Esophagus (tissue), 2 donors: Measurements from ENCODE around the gene GZMM. TPM values are rescaled to one million over a fixed set of nuclear protein-coding genes. Genes with fewer than 3 reads are reported as not detected.

Source experiments
- H3K27ac ChIP-seq, 2 donors: one replicate each; pipeline ENCODE4 v1.5.1; 2013; ENCODE audit warnings: low read depth in 2 of 2, mild to moderate bottlenecking in 2 of 2, inconsistent platforms in 1 of 2, low read length in 1 of 2, moderate library complexity in 1 of 2
- H3K27me3 ChIP-seq, 2 donors: one replicate each; pipeline ENCODE4 v1.6.1; 2013; ENCODE audit warnings: low read length in 2 of 2, control low read depth in 1 of 2, mild to moderate bottlenecking in 1 of 2; ENCODE audit not compliant: insufficient read depth in 2 of 2, control insufficient read depth in 1 of 2
- H3K36me3 ChIP-seq, 2 donors: one replicate each; pipeline ENCODE4 v1.6.1; 2013; ENCODE audit warnings: low read length in 1 of 2; ENCODE audit not compliant: control insufficient read depth in 2 of 2, insufficient read depth in 2 of 2
- H3K4me1 ChIP-seq, 2 donors: one replicate each; pipeline ENCODE4 v1.6.1; 2013; ENCODE audit warnings: low read length in 1 of 2; ENCODE audit not compliant: control insufficient read depth in 2 of 2, insufficient read depth in 2 of 2
- H3K4me3 ChIP-seq, 2 donors: one replicate each; pipeline ENCODE4 v1.5.1; 2013; ENCODE audit warnings: low read length in 2 of 2, mild to moderate bottlenecking in 2 of 2, low read depth in 1 of 2, moderate library complexity in 1 of 2
- H3K9me3 ChIP-seq, 2 donors: one replicate each; pipeline ENCODE4 v1.6.1; 2013; ENCODE audit warnings: mild to moderate bottlenecking in 2 of 2, low read depth in 1 of 2, low read length in 1 of 2, moderate library complexity in 1 of 2; ENCODE audit not compliant: control insufficient read depth in 2 of 2, insufficient read depth in 1 of 2
- WGBS, 2 donors: extraction: QIAGEN DNeasy Blood & Tissue Kit; methylation state at CpG; one replicate each; pipeline ENCODE4 v1.1.7; 2013; 5-methylcytosine and 5-hydroxymethylcytosine counted together
- polyA plus RNA-seq, 2 donors: library from polyadenylated mRNA; stranded (reverse); fragments of 200-250 nt; gene quantifications; one replicate each; pipeline ENCODE4 v1.2.3, GENCODE V29; 2013
- donor health status: healthy with polysubstance abuse.
- donor health status: Bipolar disorder and iron deficiency.

Gene GZMM
- polyA plus RNA-seq: 1 to 10 TPM in 1 of 2 donors, under 1 TPM in 1; 0.86 to 1.1 TPM

DNA sequence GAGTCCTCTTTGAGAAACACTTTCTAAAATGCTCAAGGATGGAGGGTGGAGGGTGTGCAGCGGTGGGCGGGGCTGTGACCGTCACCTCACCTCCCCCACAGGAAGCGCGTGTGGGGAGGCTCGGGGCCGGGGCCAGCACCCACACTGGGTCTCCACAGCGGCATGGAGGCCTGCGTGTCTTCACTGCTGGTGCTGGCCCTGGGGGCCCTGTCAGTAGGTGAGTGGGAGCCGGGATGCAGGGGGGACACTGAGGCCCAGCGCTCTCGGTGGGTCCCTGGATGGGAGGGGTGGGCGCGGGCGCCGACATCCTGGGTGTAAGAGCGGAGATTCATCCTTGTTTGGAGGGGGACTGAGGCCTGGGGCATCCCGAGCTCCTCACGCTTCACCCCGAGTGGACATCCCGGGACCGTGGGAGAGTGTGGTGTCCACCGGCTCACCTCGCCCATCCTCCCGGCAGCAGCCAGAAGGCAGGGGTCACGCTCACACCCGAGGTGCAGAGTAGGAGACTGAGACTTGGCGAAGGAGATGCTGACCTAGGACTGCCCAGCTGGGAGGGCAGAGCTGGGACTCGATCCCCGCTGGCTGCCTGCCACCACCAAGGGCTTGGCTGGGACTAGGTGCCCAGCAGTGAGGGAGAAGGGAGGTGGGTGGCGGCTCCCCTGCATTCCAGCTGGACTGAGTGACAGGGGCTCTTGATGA lies at the start of gene GZMM:
Gene GZMM, plus strand, starts transcription at position 144 of the 699 bp plus-strand sequence. Its CDS starts 19 bp downstream, at position 163.
- no peaks in the 10 kb centered on the region for H3K27me3 ChIP-seq
- H3K4me1 ChIP-seq: no peaks in the 10 kb centered on the region
- 55 to 56% methylated on average over 31 of the region's 31 CpGs for WGBS, 2 donors
- peak within 1 kb of the TSS in 1 of 2 donors; percentile 18 for H3K27ac ChIP-seq
- H3K36me3 ChIP-seq: peaks cover 0 to 24% of the 10 kb centered on the region in 2 donors
- peaks cover 0 to 3% of the 10 kb centered on the region in 2 donors for H3K9me3 ChIP-seq
- peak within 1 kb of the TSS in 1 of 2 donors; percentile 33 for H3K4me3 ChIP-seq

DNA sequence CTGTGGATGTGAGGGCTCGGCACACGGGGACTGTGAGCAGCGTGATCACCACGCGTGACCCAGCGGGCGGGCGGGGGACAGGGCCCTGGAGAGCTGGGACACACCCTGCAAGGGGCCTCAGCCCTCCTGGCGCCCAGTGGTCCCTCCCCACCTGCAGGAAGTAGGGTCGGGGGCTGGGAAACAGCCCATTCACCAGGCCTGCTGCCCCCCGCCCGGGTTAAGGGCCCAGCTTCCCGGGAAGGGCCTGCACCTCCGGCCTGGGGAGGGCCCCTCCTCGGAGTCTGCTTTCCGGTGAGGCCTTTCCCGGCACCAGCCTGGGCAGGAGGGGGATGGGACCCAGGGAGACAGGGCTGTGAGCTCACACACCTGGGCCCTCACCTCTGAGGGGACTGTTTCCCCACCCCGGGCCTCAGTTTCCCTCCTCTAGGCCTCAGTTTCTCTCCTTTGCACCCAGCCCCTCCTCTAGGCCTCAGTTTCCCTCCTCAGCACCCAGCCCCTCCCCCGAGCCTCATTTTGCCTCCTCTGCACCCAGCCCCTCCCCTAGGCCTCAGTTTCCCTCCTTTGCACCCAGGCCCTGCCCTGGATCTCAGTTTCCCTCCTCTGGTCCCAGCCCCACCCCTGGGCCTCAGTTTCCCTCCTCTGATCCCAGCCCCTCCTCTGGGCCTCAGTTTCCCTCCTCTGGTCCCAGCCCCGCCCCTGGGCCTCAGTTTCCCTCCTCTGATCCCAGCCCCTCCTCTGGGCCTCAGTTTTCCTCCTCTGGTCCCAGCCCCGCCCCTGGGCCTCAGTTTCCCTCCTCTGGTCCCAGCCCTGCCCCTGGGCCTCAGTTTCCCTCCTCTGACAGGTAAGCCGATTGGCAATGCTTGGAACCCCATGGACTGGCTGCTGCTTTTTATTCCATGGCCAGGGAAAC lies 49.4 kb upstream of the GZMM start:
- WGBS, 2 donors: 41 to 43% methylated on average over 22 of the region's 22 CpGs
- peaks cover 0 to 11% of the 10 kb centered on the region in 2 donors for H3K27me3 ChIP-seq
- H3K36me3 ChIP-seq: no peaks in the 10 kb centered on the region
- no peaks in the 10 kb centered on the region for H3K9me3 ChIP-seq
- H3K27ac ChIP-seq: no peak overlapping the region
- no peak overlapping the region for H3K4me3 ChIP-seq
- H3K4me1 ChIP-seq: peaks cover 0 to 10% of the 10 kb centered on the region in 2 donors

DNA sequence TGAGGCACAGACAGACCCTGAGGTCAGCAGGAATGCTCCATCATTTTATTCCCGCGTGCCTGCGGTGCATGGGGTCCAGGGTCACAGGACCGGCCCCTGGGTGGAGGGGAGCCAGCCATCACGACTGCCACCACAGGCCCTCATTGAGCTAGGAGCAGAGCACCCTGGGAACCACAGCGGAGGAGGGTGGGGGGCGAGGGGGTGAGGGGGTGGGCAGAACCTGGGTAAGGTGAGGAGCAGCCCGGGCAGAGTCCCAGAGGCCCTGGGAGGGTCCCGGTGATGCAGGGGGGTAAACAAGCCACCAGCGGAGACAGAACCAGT lies 48.8 kb upstream of the GZMM start:
- no peak overlapping the region for H3K4me3 ChIP-seq
- H3K27ac ChIP-seq: no peak overlapping the region
- 46 to 47% methylated on average over 10 of the region's 10 CpGs for WGBS, 2 donors
- H3K27me3 ChIP-seq: peaks cover 0 to 11% of the 10 kb centered on the region in 2 donors
- no peaks in the 10 kb centered on the region for H3K9me3 ChIP-seq
- peaks cover 0 to 7% of the 10 kb centered on the region in 2 donors for H3K4me1 ChIP-seq
- H3K36me3 ChIP-seq: no peaks in the 10 kb centered on the region

DNA sequence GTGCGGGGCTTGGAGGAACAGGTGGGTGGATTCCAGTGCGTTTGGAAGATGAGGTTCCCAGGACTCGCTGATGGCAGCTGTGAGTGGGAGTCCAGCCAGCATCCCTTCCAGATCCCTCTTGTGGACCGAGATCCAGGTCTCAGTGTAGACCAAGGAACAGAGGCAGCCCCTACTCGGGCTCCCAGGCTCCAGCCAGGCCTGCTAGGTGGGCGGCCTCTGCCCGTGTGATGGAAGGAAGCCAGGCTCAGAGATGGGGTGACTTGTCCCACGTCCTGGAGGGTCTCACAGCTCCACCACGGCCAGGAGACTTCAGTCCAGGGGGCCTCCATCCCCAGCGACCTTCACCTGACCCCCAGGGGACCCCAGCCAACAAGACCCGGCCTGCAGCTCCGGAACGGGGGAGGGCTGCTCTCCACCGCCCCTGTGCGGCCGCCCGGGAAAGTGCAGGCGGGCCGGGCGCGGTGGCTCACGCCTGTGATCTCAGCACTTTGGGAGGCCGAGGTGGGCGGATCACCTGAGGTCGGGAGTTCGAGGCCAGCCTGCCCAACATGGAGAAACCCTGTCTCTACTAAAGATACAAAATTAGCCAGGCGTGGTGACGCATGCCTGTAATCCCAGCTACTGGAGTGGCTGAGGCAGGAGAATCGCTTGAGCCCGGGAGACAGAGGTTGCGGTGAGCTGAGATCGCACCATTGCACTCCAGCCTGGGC lies 48.3 kb upstream of the GZMM start:
- H3K4me1 ChIP-seq: peaks cover 0 to 7% of the 10 kb centered on the region in 2 donors
- WGBS, 2 donors: 16 to 21% methylated on average over 32 of the region's 32 CpGs
- no peaks in the 10 kb centered on the region for H3K9me3 ChIP-seq
- H3K36me3 ChIP-seq: no peaks in the 10 kb centered on the region
- peak overlapping the region in 1 of 2 donors; percentile 7 for H3K27ac ChIP-seq
- H3K27me3 ChIP-seq: peaks cover 0 to 11% of the 10 kb centered on the region in 2 donors
- no peak overlapping the region for H3K4me3 ChIP-seq

DNA sequence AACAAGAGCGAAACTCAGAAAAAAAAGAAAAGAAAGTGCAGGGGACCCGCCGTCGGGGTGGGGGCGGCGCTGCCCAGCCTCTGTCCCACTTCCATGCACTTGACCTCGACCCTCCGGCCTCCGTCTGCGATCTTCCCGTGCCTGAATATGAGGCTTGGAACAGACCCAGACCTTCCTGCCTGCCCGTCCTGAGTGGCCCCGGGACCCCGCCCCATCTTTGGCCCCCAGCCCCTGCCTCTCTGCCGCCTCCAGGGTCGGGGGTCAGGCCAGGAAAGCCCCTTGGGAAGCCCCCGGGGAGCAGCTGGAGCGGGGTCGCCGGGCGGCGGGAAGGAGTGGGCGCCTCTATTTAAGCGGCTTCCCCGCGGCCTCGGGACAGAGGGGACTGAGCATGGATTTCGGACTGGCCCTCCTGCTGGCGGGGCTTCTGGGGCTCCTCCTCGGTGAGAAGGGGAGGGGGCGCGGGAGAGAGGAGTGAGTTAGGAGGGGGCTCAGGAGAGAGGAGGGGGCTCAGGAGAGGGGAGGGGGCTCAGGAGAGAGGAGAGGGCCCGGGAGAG lies 47.7 kb upstream of the GZMM start, which contains the start of gene MADCAM1:
Gene MADCAM1, plus strand, starts transcription at position 375 of the 554 bp plus-strand sequence. Its CDS starts 14 bp downstream, at position 389.
- peaks cover 0 to 7% of the 10 kb centered on the region in 2 donors for H3K4me1 ChIP-seq
- WGBS, 2 donors: 10 to 12% methylated on average over 23 to 33 of the region's 33 CpGs
- H3K36me3 ChIP-seq: no peaks in the 10 kb centered on the region
- peak within 1 kb of the TSS in 1 of 2 donors; percentile 7 for H3K27ac ChIP-seq
- no peak within 1 kb of the TSS for H3K4me3 ChIP-seq
- H3K27me3 ChIP-seq: peaks cover 0 to 11% of the 10 kb centered on the region in 2 donors
- no peaks in the 10 kb centered on the region for H3K9me3 ChIP-seq

DNA sequence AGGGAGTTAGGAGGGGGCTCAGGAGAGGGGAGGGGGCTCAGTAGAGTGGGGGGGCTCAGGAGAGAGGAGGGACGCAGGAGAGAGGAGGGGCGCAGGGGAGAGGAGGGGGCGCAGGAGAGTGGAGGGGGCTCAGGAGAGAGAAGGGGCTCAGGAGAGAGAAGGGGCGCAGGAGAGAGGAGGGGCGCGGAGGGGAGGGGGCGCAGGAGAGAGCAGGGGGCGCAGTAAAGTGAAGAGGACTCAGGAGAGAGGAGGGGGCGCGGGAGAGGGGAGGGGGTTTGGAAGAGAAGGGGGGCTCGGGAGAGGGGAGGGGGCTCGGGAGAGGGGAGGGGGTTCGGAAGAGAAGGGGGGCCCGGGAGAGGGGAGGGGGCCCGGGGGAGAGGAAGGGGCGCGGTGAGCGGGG lies 46.9 kb upstream of the GZMM start:
- H3K9me3 ChIP-seq: no peaks in the 10 kb centered on the region
- H3K4me1 ChIP-seq: peaks cover 0 to 7% of the 10 kb centered on the region in 2 donors
- no peaks in the 10 kb centered on the region for H3K36me3 ChIP-seq
- H3K4me3 ChIP-seq: no peak overlapping the region
- 7 to 8% methylated on average over 3 to 18 of the region's 18 CpGs for WGBS, 2 donors
- H3K27me3 ChIP-seq: peaks cover 0 to 11% of the 10 kb centered on the region in 2 donors
- H3K27ac ChIP-seq: no peak overlapping the region

DNA sequence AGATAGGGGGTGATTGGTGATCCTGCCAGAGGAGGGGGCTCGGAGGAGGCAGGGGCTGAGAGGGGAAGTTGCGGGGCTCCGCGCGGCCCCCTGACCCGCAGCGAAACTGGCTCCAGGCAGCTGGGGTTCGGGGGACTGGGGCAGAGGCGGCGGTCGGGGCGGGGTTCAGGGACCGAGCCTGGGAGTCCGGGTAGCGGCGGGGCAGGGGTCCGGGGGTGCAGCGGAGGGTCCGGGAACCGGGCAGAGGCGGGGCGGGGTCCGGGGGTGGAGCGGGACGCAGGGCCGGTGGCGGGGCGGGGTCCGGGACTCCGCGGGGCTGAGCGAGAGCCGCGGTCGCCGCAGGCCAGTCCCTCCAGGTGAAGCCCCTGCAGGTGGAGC lies 46.4 kb upstream of the GZMM start:
- Histone ChIP-seq H3K4me1 (peaks cover 0 to 7% of the 10 kb centered on the region in 2 donors), H3K9me3 (no peaks in the 10 kb centered on the region), H3K36me3 (no peaks in the 10 kb centered on the region), H3K4me3 (no peak overlapping the region), H3K27me3 (peaks cover 0 to 11% of the 10 kb centered on the region in 2 donors), H3K27ac (no peak overlapping the region)
- 3 to 5% methylated on average over 15 to 36 of the region's 36 CpGs for WGBS, 2 donors

DNA sequence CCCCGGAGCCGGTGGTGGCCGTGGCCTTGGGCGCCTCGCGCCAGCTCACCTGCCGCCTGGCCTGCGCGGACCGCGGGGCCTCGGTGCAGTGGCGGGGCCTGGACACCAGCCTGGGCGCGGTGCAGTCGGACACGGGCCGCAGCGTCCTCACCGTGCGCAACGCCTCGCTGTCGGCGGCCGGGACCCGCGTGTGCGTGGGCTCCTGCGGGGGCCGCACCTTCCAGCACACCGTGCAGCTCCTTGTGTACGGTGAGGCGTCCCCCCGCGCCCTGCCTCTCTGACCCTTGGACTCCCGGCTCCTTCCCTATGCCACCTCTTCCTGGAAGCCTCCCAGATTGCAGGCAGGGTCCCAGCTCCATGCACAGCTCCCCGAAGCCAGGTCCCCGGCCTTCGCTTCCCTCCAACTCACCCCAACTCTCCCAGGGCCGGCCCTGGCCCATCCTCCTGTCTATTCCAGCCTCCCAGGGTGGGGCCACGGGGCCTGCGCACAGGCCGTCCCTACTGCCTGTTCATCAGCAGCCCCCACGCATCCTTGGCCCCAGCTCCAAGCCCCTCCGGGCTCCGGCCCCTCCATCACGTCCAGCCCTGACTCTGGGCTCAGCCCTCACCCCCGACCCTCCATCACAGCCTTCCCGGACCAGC lies 45.9 kb upstream of the GZMM start:
- peaks cover 0 to 11% of the 10 kb centered on the region in 2 donors for H3K27me3 ChIP-seq
- H3K36me3 ChIP-seq: no peaks in the 10 kb centered on the region
- no peak overlapping the region for H3K4me3 ChIP-seq

More for the DNA sequence above, 45.9 kb upstream of the GZMM start:
- Histone ChIP-seq H3K9me3 (no peaks in the 10 kb centered on the region), H3K27ac (no peak overlapping the region), H3K4me1 (peaks cover 0 to 7% of the 10 kb centered on the region in 2 donors)
- 11 to 13% methylated on average over 25 to 50 of the region's 50 CpGs for WGBS, 2 donors
